Neural progenitor cell (in vitro differentiated cells): ENCODE results near the gene LGALS7B.

Experiments
- EZH2 ChIP-seq: fragments of 200-600 bp; sonication (generic); IDR thresholded peaks from 2 replicates; pipeline ENCODE4 v1.6.1; 2017; ENCODE audit warnings: antibody characterized with exemption, mild to moderate bottlenecking, moderate library complexity
- TF ChIP-seq, protein P1 (sequence below): fragments of 200-600 bp; sonication (generic); IDR thresholded peaks from 2 replicates; pipeline ENCODE4 v1.5.1; 2017; ENCODE audit warnings: antibody characterized with exemption, mild to moderate bottlenecking

DNA sequence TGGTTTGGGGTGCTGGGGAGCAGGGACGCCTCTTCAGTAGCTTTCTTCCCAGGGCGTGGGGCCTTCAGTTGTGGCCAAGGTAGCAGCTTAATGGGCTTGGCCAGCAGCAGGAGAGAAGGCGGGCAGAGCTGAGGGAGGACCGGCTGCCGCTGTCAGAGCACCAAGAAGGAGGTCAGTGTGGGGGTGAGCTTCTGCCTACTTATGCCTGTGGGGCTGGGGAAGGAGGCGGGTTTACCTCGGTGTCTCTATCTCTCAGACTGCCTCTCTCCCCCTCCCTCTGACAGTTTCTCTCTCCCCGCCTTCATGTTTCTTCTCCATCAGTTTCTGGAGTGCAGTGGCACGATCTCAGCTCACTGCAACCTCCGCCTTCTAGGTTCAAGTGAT, 44.7 kb upstream of the LGALS7B start, which contains the start of gene CAPN12:
- TF ChIP-seq, protein P1, sequence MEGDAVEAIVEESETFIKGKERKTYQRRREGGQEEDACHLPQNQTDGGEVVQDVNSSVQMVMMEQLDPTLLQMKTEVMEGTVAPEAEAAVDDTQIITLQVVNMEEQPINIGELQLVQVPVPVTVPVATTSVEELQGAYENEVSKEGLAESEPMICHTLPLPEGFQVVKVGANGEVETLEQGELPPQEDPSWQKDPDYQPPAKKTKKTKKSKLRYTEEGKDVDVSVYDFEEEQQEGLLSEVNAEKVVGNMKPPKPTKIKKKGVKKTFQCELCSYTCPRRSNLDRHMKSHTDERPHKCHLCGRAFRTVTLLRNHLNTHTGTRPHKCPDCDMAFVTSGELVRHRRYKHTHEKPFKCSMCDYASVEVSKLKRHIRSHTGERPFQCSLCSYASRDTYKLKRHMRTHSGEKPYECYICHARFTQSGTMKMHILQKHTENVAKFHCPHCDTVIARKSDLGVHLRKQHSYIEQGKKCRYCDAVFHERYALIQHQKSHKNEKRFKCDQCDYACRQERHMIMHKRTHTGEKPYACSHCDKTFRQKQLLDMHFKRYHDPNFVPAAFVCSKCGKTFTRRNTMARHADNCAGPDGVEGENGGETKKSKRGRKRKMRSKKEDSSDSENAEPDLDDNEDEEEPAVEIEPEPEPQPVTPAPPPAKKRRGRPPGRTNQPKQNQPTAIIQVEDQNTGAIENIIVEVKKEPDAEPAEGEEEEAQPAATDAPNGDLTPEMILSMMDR = no peak
- TF ChIP-seq EZH2 = no peak
